Measurements from ENCODE around the gene TENT4A.

DNA sequence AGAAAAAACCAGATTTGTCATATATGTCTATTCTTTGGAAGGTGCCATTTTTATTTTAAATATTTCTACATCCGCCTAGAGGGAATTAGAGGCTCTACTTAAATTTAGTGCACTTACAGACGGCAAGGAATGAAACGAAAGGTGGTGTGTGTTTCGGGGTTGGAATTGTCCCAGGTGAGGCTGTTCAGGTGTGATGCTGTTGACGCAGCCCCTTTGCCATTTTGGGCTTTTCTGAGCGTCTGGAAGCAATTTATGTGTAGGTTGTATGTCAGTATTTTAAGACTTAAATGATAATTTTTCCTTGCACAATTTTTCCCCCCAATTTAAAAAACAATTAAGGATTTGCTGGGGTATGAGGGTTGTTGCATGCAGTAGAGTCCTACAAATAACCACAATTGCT, 2.0 kb downstream of the TENT4A start:
- TF ChIP-seq, protein P1, sequence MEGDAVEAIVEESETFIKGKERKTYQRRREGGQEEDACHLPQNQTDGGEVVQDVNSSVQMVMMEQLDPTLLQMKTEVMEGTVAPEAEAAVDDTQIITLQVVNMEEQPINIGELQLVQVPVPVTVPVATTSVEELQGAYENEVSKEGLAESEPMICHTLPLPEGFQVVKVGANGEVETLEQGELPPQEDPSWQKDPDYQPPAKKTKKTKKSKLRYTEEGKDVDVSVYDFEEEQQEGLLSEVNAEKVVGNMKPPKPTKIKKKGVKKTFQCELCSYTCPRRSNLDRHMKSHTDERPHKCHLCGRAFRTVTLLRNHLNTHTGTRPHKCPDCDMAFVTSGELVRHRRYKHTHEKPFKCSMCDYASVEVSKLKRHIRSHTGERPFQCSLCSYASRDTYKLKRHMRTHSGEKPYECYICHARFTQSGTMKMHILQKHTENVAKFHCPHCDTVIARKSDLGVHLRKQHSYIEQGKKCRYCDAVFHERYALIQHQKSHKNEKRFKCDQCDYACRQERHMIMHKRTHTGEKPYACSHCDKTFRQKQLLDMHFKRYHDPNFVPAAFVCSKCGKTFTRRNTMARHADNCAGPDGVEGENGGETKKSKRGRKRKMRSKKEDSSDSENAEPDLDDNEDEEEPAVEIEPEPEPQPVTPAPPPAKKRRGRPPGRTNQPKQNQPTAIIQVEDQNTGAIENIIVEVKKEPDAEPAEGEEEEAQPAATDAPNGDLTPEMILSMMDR (IDR thresholded peaks at IDR 0.05), result no peak
- no peak for TF ChIP-seq POLR2A (IDR thresholded peaks at IDR 0.05)

Data from right lobe of liver (tissue), 4 donors.